Stomach (tissue), 9 donors: ENCODE data around the gene PYGB. TPM values are rescaled to one million over a fixed set of nuclear protein-coding genes. Genes with fewer than 3 reads are reported as not detected.
"Not testable (repeated sequence)": the region's sequence is repeated elsewhere in the genome, so short reads cannot be mapped to it uniquely, and the experiment has no call there.

Experiments
- DNase-seq, 2 donors: peaks; one replicate each; pipeline versions ENCODE4 v3.0.0 to v3.0.0-alpha.2; 2013 to 2019
- H3K27ac ChIP-seq, 5 donors: fragments of 200-600 bp in 4 of 5; sonication (generic) in 4 of 5; one replicate each; pipeline ENCODE4 v1.5.1; 2013 to 2019; ENCODE audit warnings: mild to moderate bottlenecking in 1 of 5, moderate library complexity in 1 of 5
- H3K27me3 ChIP-seq, 3 donors: fragments of 200-600 bp; sonication (generic); one replicate each; pipeline ENCODE4 v1.5.1; 2017 to 2019; ENCODE audit warnings: mixed run types in 1 of 3
- H3K36me3 ChIP-seq, 4 donors: fragments of 200-600 bp; sonication (generic); 1 replicate in 3 of 4; 2 replicates in 1 of 4; pipeline ENCODE4 v1.5.1; 2016 to 2019
- H3K4me1 ChIP-seq, 4 donors: fragments of 200-600 bp; sonication (generic); one replicate each; pipeline ENCODE4 v1.5.1; 2016 to 2019
- H3K4me3 ChIP-seq, 4 donors: fragments of 200-600 bp; sonication (generic) in 3 of 4; one replicate each; pipeline ENCODE4 v1.5.1; 2016 to 2019; ENCODE audit warnings: mild to moderate bottlenecking in 1 of 4
- H3K9me3 ChIP-seq, 4 donors: fragments of 200-600 bp; sonication (generic); one replicate each; pipeline ENCODE4 v1.5.1; 2016 to 2019
- EP300 ChIP-seq: sonication (generic); formaldehyde crosslinking; IDR thresholded peaks from one replicate; pipeline ENCODE4 v1.6.1; 2017; ENCODE audit warnings: antibody characterized with exemption
- POLR2A ChIP-seq, 4 donors: fragments of 450-650 bp; IDR thresholded peaks; one replicate each; pipeline ENCODE4 v1.6.1; 2016; ENCODE audit warnings: antibody characterized with exemption in 4 of 4, control low read depth in 2 of 4, mild to moderate bottlenecking in 1 of 4, moderate library complexity in 1 of 4
- POLR2AphosphoS5 ChIP-seq, 3 donors: sonication (generic); formaldehyde crosslinking; IDR thresholded peaks; one replicate each; pipeline ENCODE4 v1.6.1; 2016; ENCODE audit warnings: antibody characterized with exemption in 3 of 3
- WGBS, 5 donors: extraction: QIAGEN DNeasy Blood & Tissue Kit in 3 of 5; methylation state at CpG; one replicate each; pipeline versions ENCODE4 v1.1.5 to v1.1.7; 2013 to 2018; 5-methylcytosine and 5-hydroxymethylcytosine counted together
- intact Hi-C: fragments of 100-400 bp; cut with DNase I; formaldehyde crosslinking; loops from one replicate; pipeline ENCODE4 v1.15.1; 2023; ENCODE audit warnings: low total_unique reads
- polyA plus RNA-seq, 3 donors: library from polyadenylated mRNA; stranded (reverse); fragments of 200-250 nt; gene quantifications; one replicate each; pipeline ENCODE4 v1.2.3, GENCODE V29; 2013
- total RNA-seq, 5 donors: library from RNA; depleted of rRNA; stranded (reverse); fragments of >200 nt; gene quantifications; one replicate each; pipeline versions ENCODE4 v1.1.0 to v1.2.3, GENCODE V29; 2014 to 2016
- TF ChIP-seq, protein P1 (sequence below), 7 experiments: fragments of 450-650 bp in 4 of 7; fragments of 200-600 bp in 3 of 7; sonication (generic) in 3 of 7; IDR thresholded peaks; one replicate each; pipeline ENCODE4 v1.5.1; 2016 to 2019; ENCODE audit warnings: antibody characterized with exemption in 7 of 7, control low read depth in 2 of 7, mild to moderate bottlenecking in 1 of 7
- donor health status: healthy with polysubstance abuse.
- donor health status: Bipolar disorder and iron deficiency.
- donor health status: healthy.

PYGB gene
- total and polyA plus RNA-seq, 8 donors, result 23.1 to 116 (median 49.5) TPM

DNA sequence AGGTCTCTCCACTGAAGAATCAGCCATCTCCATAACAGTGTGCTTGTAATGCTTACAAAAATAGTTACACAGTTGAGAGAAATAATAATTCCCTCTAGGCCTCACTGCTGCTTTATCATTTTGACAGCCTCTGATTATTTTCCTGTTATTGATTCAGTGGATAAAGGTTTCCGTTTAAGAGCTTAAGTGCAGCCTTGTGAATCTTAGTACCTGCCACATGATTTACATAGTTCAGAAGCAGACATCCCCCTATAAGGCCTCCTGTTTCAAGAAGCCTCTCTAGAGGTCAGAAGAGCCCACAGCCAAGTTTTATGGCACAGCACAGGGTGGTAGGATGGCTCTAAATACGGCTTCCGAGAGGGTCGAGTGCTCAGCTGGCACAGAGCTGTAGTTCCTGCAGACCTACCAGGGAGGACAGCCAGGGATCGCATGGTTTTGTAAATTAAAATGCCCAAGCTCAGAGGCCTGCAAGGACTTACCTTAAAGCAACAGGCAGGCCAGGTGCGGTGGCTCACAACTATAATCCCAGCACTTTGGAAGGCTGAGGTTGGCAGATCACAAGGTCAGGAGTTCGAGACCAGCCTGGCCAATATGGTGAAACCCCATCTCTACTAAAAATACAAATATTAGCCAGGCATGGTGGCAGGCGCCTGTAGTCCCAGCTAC, 17.6 kb upstream of the PYGB start:
- DNase-seq, result peak in 1 of 2 donors; percentile 56
- peak overlapping the region; percentile 16 to 82 (median 63) for H3K27ac ChIP-seq
- 42 to 58% (median 50%) methylated on average over 5 to 8 of the region's 8 CpGs for WGBS, 5 donors

GRCh38 chr20:25233016-25233772, 14.7 kb upstream of the PYGB start:
- Histone ChIP-seq H3K27ac (peak overlapping the region; percentile 66 to 82 (median 79)), H3K27me3 (peaks cover 0 to 7% (median 0%) of the 10 kb centered on the region in 3 donors), H3K9me3 (no peaks in the 10 kb centered on the region), H3K4me1 (peaks cover 24 to 62% (median 34%) of the 10 kb centered on the region in 4 donors), H3K4me3 (no peak overlapping the region), H3K36me3 (no peaks in the 10 kb centered on the region)
- peak; percentile 91 to 94 for DNase-seq
- TF ChIP-seq, protein P1, sequence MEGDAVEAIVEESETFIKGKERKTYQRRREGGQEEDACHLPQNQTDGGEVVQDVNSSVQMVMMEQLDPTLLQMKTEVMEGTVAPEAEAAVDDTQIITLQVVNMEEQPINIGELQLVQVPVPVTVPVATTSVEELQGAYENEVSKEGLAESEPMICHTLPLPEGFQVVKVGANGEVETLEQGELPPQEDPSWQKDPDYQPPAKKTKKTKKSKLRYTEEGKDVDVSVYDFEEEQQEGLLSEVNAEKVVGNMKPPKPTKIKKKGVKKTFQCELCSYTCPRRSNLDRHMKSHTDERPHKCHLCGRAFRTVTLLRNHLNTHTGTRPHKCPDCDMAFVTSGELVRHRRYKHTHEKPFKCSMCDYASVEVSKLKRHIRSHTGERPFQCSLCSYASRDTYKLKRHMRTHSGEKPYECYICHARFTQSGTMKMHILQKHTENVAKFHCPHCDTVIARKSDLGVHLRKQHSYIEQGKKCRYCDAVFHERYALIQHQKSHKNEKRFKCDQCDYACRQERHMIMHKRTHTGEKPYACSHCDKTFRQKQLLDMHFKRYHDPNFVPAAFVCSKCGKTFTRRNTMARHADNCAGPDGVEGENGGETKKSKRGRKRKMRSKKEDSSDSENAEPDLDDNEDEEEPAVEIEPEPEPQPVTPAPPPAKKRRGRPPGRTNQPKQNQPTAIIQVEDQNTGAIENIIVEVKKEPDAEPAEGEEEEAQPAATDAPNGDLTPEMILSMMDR (IDR thresholded peaks at IDR 0.05), result no peak
- TF ChIP-seq POLR2A (IDR thresholded peaks at IDR 0.05) (no peak), POLR2AphosphoS5 (IDR thresholded peaks at IDR 0.05) (peak in 2 of 3 donors; percentile 61 to 79), EP300 (no peak)
- intact Hi-C loops, result no loop called here
- 27 to 55% (median 42%) methylated on average over 10 of the region's 10 CpGs for WGBS, 5 donors

More for the DNA sequence above, 17.6 kb upstream of the PYGB start:
- intact Hi-C loops, result no loop called here
- Histone ChIP-seq H3K36me3 (peaks cover 0 to 11% (median 8%) of the 10 kb centered on the region in 4 donors), H3K9me3 (no peaks in the 10 kb centered on the region), H3K4me1 (peaks cover 26 to 71% (median 51%) of the 10 kb centered on the region in 4 donors), H3K4me3 (no peak overlapping the region), H3K27me3 (no peaks in the 10 kb centered on the region)
- TF ChIP-seq POLR2AphosphoS5 (IDR thresholded peaks at IDR 0.05) (no peak), POLR2A (IDR thresholded peaks at IDR 0.05) (no peak), EP300 (no peak)
- TF ChIP-seq, protein P1 (IDR thresholded peaks at IDR 0.05), result no peak

GRCh38 chr20:25234009-25234849, 13.7 kb upstream of the PYGB start:
- 41 to 70% (median 53%) methylated on average over 8 of the region's 8 CpGs for WGBS, 5 donors
- DNase-seq, result not testable (repeated sequence)

DNA sequence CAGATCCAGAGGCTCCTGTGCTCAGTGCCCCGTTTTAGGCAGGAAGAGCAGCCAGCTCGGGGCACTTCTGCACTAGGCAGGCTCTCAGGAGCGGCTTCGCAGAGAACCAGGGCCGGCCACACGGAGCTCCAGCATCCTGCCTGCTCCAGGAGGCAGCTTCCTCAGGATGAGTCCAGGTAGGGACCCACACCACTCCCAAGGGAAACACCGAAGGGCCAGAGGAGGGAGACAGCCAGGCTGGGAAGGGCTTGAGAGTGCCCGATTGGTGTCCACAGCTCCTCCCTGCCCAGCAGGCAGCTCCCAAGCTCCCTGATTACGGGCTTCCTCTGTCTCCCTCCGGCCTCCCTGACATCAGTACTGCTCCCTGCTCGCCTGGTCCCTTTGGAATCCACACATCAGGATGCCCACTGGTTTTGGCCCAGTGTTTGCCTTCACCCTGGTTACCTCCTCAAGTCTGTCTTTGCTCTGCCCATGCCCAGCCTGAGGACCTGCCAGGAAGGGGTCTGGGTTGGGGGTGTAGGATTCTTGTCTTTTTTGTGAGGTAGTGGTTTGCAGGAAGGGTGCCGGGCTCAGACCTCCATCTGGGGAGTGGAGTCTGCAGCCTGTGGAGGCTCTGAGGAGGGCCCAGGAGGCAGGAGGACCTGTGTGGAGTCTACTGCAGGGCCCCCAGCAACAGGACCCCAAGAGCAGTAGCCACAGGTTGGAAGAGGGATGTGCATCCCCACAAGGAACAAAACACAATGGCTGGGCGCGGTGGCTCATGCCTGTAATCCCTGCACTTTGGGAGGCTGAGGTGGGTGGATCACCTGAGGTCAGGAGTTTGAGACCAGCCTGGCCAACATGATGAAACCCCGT, 11.2 kb upstream of the PYGB start:
- TF ChIP-seq, protein P1 (IDR thresholded peaks at IDR 0.05), result no peak
- Histone ChIP-seq H3K4me1 (peaks cover 15 to 52% (median 21%) of the 10 kb centered on the region in 4 donors), H3K27ac (peak overlapping the region in 2 of 5 donors; percentile 74 to 81), H3K27me3 (peaks cover 0 to 7% (median 0%) of the 10 kb centered on the region in 3 donors), H3K36me3 (no peaks in the 10 kb centered on the region), H3K4me3 (no peak overlapping the region), H3K9me3 (no peaks in the 10 kb centered on the region)
- 74 to 93% (median 80%) methylated on average over 11 to 15 of the region's 15 CpGs for WGBS, 5 donors
- no peak for DNase-seq
- intact Hi-C loops, result no loop called here

More at GRCh38 chr20:25234009-25234849, 13.7 kb upstream of the PYGB start:
- intact Hi-C loops, H3K4me3 ChIP-seq, H3K27me3 ChIP-seq, H3K9me3 ChIP-seq, H3K36me3 ChIP-seq: not testable (repeated sequence)
- Histone ChIP-seq H3K27ac (peak overlapping the region; percentile 66 to 82 (median 79)), H3K4me1 (peaks cover 24 to 67% (median 33%) of the 10 kb centered on the region in 4 donors)
